GM18520 (cell line): Measurements from ENCODE around the gene ELK4.

Experiments used
- ATAC-seq: cut with Tn5 transposase; IDR thresholded peaks from one replicate; pipeline ENCODE4 v1.9.1; 2021; ENCODE audit not compliant: unreplicated experiment

ELK4 gene

DNA sequence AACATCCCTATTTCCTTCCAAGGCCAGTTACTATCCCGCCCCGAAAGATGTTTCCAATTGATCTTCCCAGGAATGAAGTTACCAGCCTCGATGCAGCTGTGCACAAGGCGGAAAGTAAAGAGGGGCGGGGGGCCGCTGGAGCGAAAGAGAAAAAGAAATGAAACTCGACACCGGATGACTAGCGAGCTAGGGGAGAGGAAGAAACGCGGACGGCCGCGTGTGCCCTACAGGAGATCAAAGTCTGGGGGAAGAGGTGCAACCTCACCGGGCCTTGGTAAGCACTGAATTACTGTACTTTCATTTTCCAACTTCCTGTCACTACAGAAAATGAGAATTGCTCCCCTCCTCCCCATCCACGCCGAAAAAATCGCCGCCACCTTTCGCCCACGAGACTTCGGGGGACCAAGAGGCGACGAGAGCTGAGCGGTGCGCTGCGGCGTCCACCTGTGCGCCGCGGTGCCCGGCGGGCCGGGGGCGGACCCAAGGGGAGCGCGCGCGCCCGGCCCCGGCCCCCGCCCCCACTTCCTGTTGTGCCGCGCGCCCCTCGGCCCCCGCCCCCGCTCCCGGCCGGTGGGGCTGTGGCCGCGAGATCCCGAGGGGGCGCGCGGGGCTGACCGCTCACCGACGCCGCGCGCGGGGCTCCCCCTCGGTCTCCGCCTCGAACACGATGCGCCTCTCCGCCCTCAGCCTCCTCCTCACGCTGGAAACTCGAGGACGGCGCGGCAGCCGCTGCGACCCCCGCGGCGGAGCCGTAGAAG lies 622 bp downstream of the ELK4 start:
- ATAC-seq: peak; percentile 37

DNA sequence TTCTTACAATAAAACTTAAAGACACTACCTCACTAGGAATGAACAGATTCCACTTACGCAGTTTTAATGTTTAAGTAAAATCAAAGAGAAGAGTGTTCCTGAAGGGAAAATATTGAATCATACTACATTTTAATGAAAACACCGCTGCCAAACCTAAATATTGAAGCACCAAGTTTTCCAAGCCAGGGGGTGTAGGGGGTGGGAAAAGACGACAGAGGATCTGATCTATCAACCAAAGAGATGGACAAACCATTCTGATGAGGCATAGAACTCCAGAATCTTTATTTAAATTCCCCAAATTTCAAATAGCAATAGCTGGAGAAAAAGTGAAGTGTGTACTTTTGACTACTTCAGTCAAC lies 1.2 kb downstream of the ELK4 start:
- no peak for ATAC-seq

- ATAC-seq: no peak
Measured at GRCh38 chr1:205630241-205630640, 1.6 kb downstream of the ELK4 start.

DNA sequence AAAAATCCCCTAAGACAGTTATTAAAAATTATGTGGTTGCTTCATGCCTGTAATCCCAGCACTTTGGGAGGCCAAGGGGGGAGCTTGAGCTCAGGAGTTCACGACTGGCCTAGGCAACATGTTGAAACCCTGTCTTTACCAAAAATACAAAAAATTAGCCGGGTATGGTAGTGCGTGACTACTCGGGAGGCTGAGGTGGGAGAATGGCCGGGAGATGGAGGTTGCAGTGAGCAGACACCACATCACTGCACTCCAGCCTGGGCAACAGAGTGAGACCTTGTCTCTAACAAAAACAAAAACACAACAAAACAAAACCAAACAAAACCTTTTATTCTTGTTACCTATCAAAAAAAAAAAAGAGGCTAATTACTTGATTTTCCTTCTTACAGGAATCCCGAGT lies 2.1 kb downstream of the ELK4 start:
- ATAC-seq: no peak

DNA sequence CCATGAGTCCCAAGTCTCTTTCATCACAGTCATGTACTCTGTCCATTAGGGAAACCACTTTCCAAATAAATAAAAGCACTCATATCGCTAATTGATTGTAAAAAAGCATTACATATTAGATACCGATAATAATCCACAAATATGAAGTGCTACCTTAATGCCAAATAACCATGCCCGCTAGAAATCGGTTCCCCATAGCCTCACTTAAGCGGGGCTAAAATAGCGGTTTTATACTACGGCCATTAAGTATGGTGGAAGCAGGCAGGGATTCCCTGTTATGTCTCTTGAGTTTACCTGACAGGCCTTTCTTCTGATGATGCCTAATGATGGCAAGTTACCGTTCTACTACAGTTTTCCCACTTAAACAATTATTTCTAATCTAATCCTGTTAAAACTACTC lies 3.9 kb downstream of the ELK4 start:
- ATAC-seq: no peak

- ATAC-seq: no peak
Measured at GRCh38 chr1:205626216-205626615, 5.6 kb downstream of the ELK4 start.

DNA sequence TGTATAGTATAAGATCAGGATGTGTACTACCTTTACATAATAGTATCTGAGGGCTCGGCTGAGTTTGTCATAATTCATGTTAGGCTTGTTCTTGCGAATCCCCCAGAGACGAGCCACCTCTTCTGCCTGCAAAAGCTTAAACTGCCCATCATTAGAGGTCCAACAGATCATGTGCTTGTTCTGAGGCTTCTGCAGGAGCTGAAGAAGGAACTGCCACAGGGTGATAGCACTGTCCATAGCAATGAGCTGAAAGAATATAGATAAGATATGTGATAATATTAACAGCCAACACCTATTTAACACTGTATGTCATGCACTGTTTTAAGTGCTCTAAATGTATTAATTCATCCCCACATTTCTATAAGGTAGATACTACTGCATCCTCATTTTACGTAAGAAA lies 8.2 kb downstream of the ELK4 start:
- ATAC-seq: no peak

- no peak for ATAC-seq
Measured at GRCh38 chr1:205620269-205620668, 11.5 kb downstream of the ELK4 start.

DNA sequence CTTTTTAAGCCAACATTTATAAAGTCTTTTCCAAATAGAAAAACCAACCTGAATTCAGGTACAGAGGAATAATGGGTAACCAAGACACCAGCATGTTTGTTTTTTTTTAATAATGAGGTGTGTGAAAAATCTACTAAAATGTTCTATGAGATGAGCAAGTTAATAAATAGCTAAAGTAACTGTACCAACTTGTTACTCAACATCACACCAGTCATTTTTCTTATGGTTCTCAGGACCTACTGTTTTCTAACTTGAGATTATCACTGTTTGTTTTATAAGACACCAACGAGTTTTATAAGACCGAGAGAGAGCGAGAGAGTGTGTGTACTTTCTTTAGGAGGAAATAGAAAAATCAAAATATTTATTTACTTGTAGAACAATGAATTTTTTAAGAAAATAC lies 12.4 kb downstream of the ELK4 start:
- ATAC-seq: no peak

DNA sequence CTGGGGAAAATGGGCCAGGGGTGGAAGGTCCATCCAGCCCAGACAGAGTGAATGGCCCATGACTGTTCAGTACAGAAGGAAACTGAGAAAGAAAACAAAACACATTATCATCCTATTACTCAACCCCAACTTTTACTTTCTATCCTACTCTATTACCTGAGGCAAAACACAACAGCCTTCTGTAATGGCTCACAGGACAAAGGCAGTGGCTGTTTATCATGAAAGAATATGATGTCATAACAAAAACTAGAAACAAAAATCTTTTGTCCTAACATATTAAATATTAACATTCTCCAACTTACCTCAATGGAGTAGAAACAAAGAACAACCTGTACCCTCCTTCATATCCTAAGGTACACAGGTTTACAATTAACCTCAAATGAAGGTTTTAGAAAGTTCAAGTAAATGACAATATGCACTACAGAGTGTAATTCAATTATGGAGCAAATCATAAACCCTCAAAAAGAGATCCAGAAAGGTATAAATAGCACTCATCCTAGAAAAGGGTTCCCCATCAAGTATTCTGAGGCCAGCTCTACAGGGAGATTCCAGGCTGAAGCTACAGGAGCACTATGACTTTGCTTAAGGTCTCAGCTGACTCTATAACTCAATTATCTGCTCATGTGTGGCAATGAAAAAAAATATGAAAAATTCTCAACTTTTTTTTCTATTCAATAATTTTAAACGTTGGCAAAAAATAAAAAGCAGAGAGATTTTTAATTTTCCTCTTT lies 15.1 kb downstream of the ELK4 start:
- ATAC-seq: peak; percentile 69

DNA sequence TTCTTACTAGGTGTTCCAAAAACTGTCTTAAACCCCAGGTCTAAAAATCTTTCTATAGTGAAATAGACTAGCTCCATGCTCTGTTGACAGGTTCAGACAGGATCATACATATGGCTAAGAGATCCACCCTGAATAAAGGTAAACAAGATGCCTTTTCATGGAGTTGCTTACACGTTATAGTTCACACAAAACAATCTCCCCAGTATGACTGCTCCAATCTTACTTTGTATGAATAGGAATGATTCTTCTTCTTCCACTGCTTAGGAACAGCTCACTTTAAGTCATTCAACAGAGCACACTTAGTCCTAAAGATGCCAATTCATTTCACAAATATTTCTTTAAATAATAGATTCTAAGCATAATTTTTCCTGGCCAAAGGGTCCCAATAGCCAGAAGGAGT lies 16.0 kb downstream of the ELK4 start:
- no peak for ATAC-seq

- ATAC-seq: no peak
Measured at GRCh38 chr1:205613854-205614412, 17.9 kb downstream of the ELK4 start.

GRCh38 chr1:205612556-205612955 lies 19.3 kb downstream of the ELK4 start:
- no peak for ATAC-seq

GRCh38 chr1:205612104-205612503 lies 19.7 kb downstream of the ELK4 start:
- ATAC-seq: no peak

- no peak for ATAC-seq
Measured at GRCh38 chr1:205610901-205611466, 20.8 kb downstream of the ELK4 start.

DNA sequence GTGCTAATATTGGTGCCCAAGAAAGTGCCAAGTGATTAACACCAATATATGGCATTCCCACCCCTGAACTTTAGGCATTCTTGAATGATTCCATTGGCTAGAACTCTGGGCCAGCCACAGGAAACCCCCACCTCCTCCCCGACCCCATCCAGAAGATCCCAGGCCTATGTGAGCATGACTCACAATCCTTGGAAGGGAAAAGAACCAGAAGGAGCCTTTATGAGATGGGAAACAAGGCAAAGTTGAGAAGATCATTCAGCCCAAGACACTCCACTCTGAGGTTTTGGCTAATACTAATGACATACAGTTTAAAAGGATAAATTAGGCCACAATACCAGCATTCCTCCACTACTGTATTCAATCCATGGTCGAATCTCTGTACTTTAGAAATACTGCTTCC lies 21.8 kb downstream of the ELK4 start:
- ATAC-seq: no peak

GRCh38 chr1:205604825-205605505 lies 26.8 kb downstream of the ELK4 start:
- no peak for ATAC-seq

DNA sequence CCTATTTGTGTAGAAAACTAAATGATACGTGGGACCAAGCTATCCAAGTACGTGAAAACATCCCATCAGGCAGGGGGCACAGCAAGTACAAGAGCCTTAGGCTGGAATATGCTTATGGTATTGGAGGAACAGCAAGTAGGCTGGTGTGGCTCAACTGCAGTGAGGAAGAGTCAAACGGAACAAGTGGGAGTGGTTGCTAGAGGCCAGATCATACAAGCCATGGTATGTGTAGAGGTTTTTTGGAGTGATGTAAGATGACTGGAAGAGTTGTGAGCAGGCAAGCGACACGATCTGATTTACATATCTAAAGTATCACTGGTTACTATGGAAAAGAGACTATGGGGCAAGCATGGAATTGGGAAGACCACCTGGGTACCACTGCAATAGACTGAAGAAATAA lies 27.8 kb downstream of the ELK4 start:
- no peak for ATAC-seq

- ATAC-seq: no peak
Measured at GRCh38 chr1:205601205-205601604, 30.6 kb downstream of the ELK4 start.

DNA sequence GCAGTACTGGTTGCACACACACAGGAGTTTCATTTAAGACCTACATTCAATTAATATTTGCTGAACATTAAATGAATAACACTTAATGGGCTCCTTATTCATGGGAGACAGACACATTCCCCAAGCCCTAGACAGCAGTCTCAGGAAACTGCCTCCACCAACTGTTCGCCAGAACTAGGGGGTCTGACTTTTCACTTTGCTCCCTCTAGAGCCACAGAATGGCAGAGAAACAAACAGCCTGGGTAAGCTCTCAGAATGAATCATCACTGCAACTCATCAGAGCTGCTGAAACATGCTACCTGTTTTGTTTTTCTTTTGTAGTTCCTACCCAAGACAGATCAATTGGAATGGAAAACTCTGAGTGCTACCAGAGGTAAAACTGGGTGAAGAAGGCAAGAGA lies 31.7 kb downstream of the ELK4 start:
- ATAC-seq: peak; percentile 47

DNA sequence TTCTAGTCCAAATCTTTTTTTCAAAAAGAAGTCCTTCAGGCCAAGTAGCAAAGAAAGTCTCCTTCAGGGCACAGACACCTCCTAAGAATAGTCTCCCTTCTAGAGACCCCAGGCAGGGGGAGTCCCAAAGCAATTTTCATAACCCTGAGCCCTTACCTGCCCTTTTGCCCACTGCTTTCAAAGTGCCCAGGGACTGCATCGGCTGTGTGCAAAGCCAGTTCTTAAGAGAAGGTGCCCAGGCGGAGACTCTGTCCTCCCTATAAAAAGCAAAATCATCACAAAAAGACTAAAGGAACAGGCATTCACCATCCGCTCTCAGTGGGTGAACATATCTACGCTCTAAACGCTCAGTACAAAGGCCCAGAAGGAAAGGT lies 32.2 kb downstream of the ELK4 start:
- ATAC-seq: no peak
